LNCAP (cell line): ENCODE results near the gene SHISA8.

ENCODE experiments used
- CTCF ChIP-seq: fragments of 450-650 bp; IDR thresholded peaks from 2 replicates; pipeline ENCODE4 v1.5.1; 2017; ENCODE audit warnings: mild to moderate bottlenecking

The SHISA8 gene

GRCh38 chr22:41914611-41915034 lies 251 bp downstream of the SHISA8 start:
- no peak for TF ChIP-seq CTCF

DNA sequence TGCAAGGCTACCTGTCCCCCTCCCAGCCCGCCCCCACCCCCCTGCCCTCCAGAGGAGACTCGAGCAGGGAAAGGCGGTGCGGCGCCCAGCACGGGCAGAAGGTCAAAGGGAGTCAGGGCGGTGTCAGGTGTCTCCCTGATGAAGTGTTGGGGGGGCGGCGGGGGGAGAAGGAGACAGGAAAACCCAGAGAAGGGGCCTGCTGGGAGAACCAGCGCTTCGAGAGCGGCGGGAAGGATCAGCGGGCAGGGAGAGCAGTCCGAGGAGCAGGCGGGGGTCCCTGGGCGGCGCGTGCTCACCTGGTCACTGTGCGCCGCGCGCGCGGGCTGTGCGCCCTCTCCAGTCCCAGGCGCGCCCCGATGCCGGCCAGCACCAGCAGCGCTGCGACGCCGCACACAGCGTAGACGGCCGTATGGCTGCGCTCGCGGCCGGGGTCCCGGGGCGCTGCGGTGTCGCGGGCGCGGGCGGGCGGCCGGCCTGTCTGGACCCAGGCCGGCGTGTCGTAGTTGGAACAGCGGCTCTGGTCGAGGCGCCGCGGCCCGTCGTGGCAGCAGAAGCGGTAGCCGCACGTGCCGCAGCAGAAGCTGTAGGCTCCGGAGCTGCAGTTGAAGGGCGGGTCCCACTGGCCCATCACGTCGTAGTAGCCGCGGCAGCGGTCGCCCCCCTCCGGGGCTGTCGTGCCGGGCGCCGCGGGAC lies 886 bp downstream of the SHISA8 start:
- TF ChIP-seq CTCF = no peak

DNA sequence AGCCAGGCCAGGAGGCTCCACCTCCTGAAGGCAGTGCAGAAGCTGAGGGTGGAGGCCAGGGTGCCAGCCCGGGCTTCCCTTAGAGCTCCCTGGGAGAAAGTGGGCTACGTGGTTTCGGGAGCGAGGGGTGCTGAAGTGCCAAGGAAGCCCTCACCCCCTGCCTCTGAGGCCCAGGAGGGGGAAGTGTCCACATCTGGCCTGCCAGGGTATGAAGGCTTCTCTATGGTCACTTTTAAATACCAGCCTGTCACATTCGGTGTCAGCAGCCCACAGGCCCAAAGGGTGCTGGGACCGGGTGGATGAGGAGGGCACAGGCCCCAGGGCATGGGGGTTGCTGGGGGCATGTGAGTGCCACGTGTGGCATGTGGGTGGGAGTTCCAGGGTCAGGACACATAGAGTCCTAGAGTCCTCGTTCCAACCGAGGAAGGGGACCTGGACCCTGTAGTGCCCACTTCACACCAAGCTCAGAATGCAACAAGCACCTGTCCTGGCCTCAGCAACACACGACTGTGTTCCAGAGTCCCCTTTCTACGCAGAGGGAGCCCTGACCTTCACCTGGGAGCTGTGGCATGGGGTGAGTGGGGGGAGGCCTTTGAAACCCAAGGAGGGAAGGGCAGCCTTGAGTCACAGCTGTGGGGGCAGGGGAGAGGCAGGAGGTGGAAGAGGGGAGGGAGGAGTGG lies 1.7 kb downstream of the SHISA8 start:
- TF ChIP-seq CTCF = no peak

DNA sequence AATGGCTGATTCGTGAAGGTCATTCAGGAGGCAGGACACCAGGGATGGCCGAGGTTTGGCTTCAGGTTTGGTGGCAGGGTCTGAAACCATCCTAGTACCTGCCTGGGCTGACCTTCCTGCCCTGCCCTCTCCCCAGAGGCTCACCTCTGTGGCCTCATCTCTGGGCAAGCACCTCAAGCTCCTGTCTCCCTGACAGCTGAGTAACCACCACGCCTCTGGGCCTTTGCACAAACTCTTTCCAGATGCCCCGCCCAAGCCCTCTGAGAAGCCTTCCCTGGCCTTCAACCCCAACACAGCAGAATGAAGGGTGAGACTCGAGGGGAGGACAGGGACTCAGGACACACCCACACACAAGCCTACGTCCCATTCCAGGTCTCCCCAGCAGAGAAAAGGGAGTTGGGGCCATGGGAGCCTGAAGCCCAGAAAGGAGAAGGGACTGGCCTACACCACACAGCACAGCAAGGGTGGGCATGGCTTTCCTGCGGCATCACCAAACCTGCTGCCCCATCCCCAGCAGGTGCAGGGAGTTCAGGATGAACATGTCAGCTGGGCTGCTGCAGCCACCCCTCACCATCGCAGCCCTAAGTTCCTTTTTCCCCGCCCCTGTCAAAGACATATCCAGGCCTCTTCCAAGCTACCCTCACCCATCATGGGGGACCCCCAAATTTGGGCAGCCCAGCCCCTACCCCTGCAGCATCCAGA lies 2.4 kb downstream of the SHISA8 start:
- TF ChIP-seq CTCF = no peak

DNA sequence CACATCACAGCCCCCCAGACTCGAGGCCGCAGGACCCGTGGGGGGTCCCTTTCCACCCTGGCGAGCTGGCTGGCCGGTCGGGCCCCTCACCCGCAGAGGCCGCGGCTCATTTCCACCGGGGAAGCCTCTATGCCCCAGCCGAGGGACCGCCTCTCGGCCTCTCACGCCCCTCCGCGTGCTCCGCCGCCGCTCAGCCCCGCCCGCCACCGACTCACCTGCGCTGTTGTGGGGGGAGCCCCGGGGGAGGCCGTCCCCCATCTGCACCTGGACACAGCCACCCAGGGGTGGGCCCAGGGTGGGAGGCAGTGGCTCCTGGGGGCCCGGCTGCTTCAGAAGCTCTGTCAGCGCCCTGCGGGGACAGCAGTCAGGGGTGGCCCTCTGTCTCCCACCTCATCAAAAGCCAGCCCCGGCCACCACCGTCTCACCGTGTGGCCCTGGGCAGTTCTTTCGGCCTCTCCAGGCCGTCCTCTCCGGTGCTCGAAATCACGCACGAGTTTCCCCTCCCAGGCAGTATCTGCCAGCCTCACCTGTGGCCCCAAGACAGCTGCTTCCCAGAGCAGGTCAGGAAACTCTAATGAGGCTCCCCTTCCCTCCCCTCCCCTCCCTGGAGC lies 3.8 kb downstream of the SHISA8 start:
- no peak for TF ChIP-seq CTCF

GRCh38 chr22:41910050-41911000 lies 4.5 kb downstream of the SHISA8 start:
- TF ChIP-seq CTCF = no peak
